Stimulated activated CD8-positive, alpha-beta memory T cell treated with anti-CD3 and anti-CD28 coated beads, Interleukin-2, amount 100 ng/mL, for 1 hour (primary cell): Measurements from ENCODE around the gene KLF15.

Source experiments
- DNase-seq, 2 donors: peaks; one replicate each; pipeline ENCODE4 v3.0.0-alpha.2; 2020; ENCODE audit warnings: low read depth in 2 of 2

KLF15 gene

DNA sequence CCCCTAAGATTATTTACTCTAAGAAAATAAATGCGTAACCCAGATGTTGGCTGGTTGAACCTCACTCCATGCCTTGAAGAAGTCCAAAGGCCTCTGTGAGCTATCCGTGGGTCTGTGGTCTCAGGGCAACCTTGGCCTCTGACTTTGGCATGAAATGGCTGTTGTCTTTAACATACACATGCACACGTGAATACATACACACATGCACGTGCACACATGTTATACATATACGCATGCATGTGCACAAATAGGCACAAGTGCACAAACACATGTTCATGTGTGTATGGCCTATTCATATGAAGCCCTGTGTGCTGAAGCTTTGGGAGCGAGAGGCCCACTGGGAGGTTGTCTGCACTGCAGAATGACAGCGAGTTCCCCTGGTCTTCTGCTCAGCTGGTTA lies 50.8 kb downstream of the KLF15 start:
- DNase-seq, result no peak

DNA sequence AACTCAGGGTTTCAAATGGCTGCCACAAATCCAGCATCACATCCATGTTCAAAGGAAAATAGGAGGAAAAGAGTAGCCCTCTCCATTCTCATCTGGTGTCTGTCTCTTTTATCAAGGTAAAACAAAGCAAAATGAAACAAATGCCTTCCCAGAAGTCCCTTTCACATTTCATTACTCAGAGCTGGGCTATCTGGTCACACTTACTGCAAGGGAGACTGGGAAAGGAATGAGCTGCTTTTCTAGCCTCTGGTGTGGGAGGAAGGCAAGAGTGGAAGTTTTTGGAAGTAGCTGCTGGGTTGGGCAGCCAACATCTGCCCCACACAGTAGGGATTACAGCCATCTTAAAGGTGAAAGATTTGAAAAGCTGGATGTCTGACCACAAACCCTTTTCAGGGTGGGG lies 51.8 kb downstream of the KLF15 start:
- no peak for DNase-seq

DNA sequence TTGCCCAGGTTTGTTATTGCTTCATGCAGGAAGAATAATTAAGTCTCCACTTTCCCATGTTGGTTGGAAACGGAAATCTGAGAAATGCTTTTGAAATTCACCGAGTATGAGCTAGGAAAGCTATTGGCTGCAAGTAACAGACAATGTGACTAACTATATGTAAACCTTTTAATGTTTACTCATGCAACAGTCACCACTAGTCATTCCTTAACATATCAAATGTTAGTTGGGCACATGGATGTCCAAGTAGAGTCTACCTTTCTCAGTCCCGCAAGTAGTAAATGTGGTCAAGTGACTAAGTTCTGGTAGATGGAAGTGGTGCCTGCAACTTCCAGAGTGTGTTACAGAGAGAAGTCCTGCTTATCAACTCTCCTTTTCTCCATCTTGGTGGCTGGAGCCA lies 52.5 kb downstream of the KLF15 start:
- no peak for DNase-seq

DNA sequence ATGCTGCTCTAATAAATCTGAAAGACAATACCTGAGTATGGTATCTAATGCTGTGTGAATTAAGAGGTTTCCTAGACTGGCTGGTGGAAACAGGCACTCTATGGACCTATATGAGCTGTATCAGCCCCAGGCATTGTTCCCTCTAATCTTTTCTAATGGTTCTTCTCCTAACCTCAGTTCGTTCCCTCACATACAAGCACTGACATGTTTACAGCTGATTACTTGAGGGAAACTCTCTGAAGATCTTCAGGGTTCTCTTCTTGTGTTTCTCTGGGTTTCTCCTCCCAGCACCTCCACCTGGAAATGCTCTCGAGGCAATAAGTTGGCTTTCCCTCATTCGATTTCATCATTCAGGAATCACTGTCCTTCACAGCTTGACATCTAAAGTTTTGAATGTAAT lies 52.9 kb downstream of the KLF15 start:
- DNase-seq, result no peak

DNA sequence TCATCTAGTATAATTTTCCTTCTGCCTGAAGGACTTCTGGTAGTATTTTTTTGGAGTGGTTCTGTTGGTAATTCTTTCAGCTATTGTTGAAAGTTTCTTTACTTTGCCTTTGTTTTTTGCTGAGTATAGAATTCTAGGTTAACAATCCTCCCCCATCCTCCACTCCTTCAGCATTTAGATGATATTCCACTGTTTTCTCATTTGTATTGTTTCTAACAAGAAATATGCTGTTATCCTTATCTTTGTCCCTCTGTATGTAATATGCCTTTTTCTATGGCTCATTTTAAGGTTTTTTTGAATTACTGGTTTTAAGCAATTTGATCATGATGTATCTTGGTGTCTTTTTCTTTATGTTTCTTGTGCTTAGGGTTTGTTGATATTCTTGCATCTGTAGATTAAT lies 53.9 kb downstream of the KLF15 start:
- no peak for DNase-seq

DNA sequence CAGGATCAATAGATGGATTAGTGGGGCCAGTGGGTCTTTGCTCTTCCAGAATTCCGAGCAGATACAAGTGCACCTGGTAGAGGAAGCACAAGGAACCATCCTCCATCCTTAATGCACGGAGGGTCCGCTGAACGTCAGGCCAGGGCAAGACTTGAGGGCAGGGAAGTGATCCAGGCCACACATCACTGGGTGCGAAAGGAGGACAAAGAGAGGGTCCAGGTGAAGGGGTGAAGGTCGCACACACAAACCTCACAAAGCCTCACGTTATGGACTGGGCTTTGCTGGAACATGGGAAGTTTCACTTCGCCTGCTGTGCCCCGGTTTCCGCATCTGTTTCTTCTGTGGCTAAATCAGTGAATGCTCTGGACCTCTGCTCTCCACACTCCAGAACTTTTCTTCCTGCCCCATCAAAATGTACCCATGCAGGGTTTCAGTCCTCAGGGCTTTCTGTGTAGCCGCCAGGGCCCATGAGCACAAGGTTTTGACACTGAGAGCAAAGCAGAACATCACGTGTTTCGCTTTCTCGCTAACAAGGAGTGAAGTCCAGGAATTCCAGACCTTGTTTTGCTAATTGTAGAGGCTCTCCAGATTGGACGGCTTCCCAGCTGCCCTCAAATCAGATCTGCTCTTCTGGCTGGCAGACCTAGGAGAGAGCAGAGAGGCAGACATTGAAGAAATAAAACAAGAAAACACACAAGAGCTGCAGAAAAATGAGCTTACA lies 56.3 kb downstream of the KLF15 start:
- DNase-seq, result no peak

DNA sequence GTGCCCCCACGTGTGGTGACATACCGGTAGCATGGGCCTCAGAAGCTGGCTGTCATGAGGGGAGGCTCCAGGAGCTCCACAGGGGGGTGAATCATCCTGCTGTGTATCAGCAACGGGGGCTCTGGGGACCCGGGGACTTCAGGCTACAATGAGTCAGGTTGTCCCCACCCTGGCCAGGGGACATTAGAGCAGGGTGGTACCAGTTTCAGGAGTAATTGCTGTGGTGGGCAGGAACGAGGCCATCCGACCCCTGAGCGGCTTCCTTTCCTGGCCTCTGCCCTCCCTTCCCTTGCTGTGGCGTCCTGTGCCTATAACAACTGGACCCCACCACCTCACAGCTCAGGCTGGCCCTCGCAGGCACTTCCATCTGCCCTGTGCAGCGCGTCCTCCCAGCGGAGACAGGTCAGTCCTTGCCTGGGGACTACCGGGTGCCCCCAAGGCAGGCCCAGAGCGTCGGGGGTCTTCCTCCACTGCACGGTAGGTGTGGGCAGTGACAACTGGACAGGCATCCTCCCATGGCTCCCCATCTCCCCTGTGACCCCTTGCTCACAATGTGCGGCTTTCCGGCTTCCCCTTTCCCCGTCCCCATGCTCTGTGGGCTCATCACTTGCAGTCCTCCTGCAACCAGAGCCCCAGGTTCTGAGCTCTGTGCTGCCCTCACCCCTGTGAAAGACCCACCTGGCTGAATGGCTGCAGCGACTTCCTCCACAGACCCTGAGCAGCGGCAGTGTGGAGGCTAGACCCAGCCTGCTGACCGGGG lies 57.0 kb downstream of the KLF15 start:
- DNase-seq, result no peak

DNA sequence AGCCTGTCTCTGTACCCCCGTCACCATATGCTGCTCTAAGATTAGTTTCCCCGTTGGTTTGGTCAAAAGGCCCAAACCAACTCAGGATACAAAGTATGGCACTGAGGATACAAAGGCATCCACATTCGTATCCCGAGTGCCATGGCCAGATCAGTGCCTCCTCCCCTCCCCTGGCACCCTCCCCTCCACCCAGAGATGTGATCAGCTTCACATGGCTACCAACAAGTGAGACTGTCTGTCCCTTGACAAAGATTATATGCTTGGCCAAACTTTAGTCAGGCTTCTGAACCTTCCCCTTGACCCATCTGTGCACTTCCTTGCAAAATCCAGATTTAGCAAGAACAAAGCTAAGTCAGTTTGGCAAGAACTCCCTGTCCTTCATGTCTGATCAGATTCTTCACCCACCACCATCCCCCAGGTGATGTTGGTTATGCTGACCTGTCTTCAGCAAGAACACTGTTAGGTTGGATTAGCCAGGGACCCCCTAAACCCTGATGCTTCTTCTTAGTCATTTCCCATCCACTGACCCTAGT lies 61.7 kb downstream of the KLF15 start:
- no peak for DNase-seq

DNA sequence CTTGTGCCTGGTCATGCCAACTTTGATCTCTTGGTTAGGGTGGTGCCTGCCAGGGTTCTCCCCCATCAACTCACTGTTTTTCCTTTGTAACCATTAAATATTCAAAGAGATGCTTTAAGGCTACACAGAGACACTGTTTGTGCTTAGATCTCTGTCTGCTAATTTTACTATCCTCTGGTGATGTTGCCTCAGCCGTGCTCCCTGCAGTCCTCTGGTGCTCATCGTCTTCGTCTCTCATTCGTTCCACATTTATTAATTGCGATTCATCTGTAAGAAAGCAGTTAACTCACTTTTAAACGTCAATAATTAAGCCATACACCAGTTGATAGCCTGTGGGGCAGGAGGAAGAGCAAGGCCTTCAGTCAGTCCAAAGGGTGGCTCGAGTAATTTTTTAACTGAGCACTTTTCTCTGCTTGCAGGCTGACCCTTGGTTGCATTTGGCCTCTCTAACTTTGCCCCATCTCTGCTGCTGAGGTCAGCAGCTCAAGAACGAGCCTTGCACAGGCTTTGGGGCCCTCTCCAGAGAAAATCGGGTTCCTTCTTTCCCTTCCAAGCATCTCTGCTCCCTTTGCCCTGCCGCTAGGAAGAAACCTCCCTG lies 62.9 kb downstream of the KLF15 start:
- no peak for DNase-seq

DNA sequence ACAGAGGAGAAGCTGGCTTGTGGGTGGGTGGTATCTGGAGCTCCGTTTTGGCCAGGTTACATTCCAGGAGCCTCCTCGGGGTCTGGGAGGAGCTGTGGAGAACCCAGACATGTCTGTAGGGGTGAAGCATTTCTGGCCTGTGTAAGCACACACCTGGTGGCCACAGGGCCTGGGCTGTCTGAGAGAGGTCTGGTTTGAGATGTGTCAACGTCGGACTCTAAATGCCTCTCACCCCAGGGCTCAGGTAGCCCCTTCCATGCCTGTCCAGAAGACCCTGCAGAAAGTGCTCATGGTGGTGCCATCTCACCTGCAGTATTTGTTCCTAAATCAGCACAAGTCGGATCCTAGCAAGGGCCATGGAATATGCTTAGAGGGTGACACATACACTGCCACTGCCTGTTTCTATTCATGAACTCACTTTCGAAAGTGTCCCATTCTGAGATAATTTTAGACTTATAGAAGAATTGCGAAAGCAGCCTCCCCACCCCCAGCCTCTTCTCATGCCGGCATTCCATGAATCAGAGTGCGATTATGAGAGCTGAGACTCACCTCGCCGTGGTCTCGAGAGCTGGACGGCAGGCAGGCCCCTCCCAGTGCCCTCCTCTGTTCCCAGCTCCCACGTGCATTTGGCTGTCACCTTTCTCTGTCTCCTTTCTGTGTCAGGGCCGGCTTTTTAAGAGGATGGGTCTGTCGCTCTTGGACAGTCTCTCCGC lies 63.7 kb downstream of the KLF15 start:
- no peak for DNase-seq
